Measurements from ENCODE around the gene PARG. TPM values are rescaled to one million over a fixed set of nuclear protein-coding genes. Genes with fewer than 3 reads are reported as not detected.
"Not testable (repeated sequence)": the region's sequence is repeated elsewhere in the genome, so short reads cannot be mapped to it uniquely, and the experiment has no call there.

Gene PARG
- total and polyA plus RNA-seq, 2 donors (not counting 3 experiments of a cell fraction or from before 2014, with no cell fraction given): 6.1 to 27.6 TPM

GRCh38 chr10:49899999-49900398, 41.8 kb downstream of the PARG start:
- H3K27me3 ChIP-seq (ENCODE audit: control insufficient read depth in 2 of 2, insufficient read depth in 2 of 2, low read length in 2 of 2); POLR2A ChIA-PET; H3K9ac ChIP-seq (replicated peaks; ENCODE audit: extremely low read depth, insufficient read depth, low read length); H3K4me2 ChIP-seq (ENCODE audit: insufficient read depth, low read length); H2AFZ ChIP-seq (ENCODE audit: low read depth, low read length); H3K79me2 ChIP-seq (ENCODE audit: control insufficient read depth, insufficient read depth, low read length); H4K20me1 ChIP-seq (replicated peaks; ENCODE audit: control insufficient read depth, extremely low read depth, insufficient read depth, low read length); BruUV-seq (replicated peaks); H3K36me3 ChIP-seq (ENCODE audit: control insufficient read depth in 2 of 2, extremely low read depth in 1 of 2, insufficient read depth in 2 of 2, low read length in 2 of 2); H3K27ac ChIP-seq (ENCODE audit: insufficient read depth, low read depth, low read length); H3K4me1 ChIP-seq (ENCODE audit: control insufficient read depth, extremely low read depth, insufficient read depth, low read length); H3K9me1 ChIP-seq (replicated peaks; ENCODE audit: control insufficient read depth, extremely low read depth, insufficient read depth, low read length); H3K4me3 ChIP-seq (replicated peaks in 1 of 3; ENCODE audit: insufficient read depth in 1 of 3, low read depth in 1 of 3, low read length in 3 of 3); FAIRE-seq; CTCF ChIA-PET; H3K9me3 ChIP-seq (replicated peaks; ENCODE audit: control insufficient read depth, insufficient read depth, low read length); intact Hi-C loops (cut with micrococcal nuclease); DNase-seq (ENCODE audit: low read depth, low spot score); dilution Hi-C loops (cut with MboI; ENCODE audit: extremely low pct_ligation_motif_present, low sequenced_read_pairs): not testable (repeated sequence)

DNA sequence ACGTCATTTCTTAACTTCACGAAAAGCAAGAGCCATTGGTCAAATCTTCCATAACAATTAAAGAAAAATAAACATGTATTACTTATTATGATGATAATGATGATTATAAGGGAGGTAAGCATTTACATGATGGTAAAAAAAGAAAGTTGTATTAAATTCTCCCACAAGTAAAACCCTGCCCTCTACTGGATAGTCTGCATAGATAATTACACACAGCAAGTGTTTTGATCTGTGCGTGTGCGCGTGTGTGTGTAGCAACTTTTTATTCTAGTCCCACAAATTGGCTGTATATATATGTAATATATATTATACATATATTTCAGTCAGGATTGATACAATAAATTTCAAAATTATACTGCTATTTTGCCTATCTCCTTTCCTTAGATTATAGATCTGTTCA, 51.8 kb downstream of the PARG start:
- H4K20me1 ChIP-seq (replicated peaks; ENCODE audit: control insufficient read depth, extremely low read depth, insufficient read depth, low read length); H3K9me1 ChIP-seq (replicated peaks; ENCODE audit: control insufficient read depth, extremely low read depth, insufficient read depth, low read length); H3K79me2 ChIP-seq (ENCODE audit: control insufficient read depth, insufficient read depth, low read length); POLR2A ChIA-PET; H2AFZ ChIP-seq (ENCODE audit: low read depth, low read length); FAIRE-seq; H3K9ac ChIP-seq (replicated peaks; ENCODE audit: extremely low read depth, insufficient read depth, low read length); H3K27me3 ChIP-seq (ENCODE audit: control insufficient read depth in 2 of 2, insufficient read depth in 2 of 2, low read length in 2 of 2); H3K4me3 ChIP-seq (replicated peaks in 1 of 3; ENCODE audit: insufficient read depth in 1 of 3, low read depth in 1 of 3, low read length in 3 of 3); H3K27ac ChIP-seq (ENCODE audit: insufficient read depth, low read depth, low read length); CTCF ChIA-PET; H3K9me3 ChIP-seq (replicated peaks; ENCODE audit: control insufficient read depth, insufficient read depth, low read length); dilution Hi-C loops (cut with MboI; ENCODE audit: extremely low pct_ligation_motif_present, low sequenced_read_pairs); H3K4me1 ChIP-seq (ENCODE audit: control insufficient read depth, extremely low read depth, insufficient read depth, low read length); H3K4me2 ChIP-seq (ENCODE audit: insufficient read depth, low read length); H3K36me3 ChIP-seq (ENCODE audit: control insufficient read depth in 2 of 2, extremely low read depth in 1 of 2, insufficient read depth in 2 of 2, low read length in 2 of 2); BruUV-seq (replicated peaks): not testable (repeated sequence)
- intact Hi-C loops (cut with micrococcal nuclease): loop anchor here (2.0 kb wide), 1 partner anchor 297 kb away; no protein-coding TSS in a partner anchor
- peak; percentile 1 for DNase-seq (ENCODE audit: low read depth, low spot score)

DNA sequence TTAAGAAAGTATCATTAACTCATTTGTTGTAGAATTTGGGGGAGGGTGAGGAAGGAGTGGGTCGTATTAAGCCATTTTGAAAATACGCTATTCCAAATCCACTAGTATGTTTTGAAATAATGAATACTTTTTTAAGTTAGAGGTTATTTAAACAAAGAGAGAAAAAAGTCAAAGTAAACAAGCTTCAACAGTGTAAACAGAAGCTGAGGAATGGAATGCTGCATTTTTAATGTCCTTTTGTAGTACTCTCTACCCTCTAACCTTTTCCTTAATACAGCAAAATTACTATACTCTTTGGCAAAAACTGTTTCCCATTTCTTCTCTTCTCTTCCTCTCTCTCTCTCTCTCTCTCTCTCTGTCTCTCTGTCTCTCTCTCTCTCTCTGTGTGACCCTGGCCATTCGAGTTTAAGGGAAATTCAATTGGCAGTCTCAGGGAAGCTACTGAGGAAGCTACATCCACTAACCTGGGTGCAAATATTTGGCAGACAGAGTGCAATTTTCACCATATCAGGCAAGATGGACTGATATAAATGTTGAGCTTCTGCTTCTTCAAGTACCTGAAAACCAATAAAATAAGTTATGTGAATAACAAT, 57.0 kb downstream of the PARG start:
- DNase-seq (ENCODE audit: low read depth, low spot score); H3K9ac ChIP-seq (replicated peaks; ENCODE audit: extremely low read depth, insufficient read depth, low read length); H3K4me2 ChIP-seq (ENCODE audit: insufficient read depth, low read length); CTCF ChIA-PET; FAIRE-seq; H3K36me3 ChIP-seq (ENCODE audit: control insufficient read depth in 2 of 2, extremely low read depth in 1 of 2, insufficient read depth in 2 of 2, low read length in 2 of 2); H3K27me3 ChIP-seq (ENCODE audit: control insufficient read depth in 2 of 2, insufficient read depth in 2 of 2, low read length in 2 of 2); H3K9me3 ChIP-seq (replicated peaks; ENCODE audit: control insufficient read depth, insufficient read depth, low read length); dilution Hi-C loops (cut with MboI; ENCODE audit: extremely low pct_ligation_motif_present, low sequenced_read_pairs); H4K20me1 ChIP-seq (replicated peaks; ENCODE audit: control insufficient read depth, extremely low read depth, insufficient read depth, low read length); POLR2A ChIA-PET; H3K4me1 ChIP-seq (ENCODE audit: control insufficient read depth, extremely low read depth, insufficient read depth, low read length); H3K4me3 ChIP-seq (replicated peaks in 1 of 3; ENCODE audit: insufficient read depth in 1 of 3, low read depth in 1 of 3, low read length in 3 of 3); intact Hi-C loops (cut with micrococcal nuclease); H3K27ac ChIP-seq (ENCODE audit: insufficient read depth, low read depth, low read length); H3K9me1 ChIP-seq (replicated peaks; ENCODE audit: control insufficient read depth, extremely low read depth, insufficient read depth, low read length); H2AFZ ChIP-seq (ENCODE audit: low read depth, low read length); BruUV-seq (replicated peaks); H3K79me2 ChIP-seq (ENCODE audit: control insufficient read depth, insufficient read depth, low read length): not testable (repeated sequence)

- H3K4me2 ChIP-seq (ENCODE audit: insufficient read depth, low read length); H4K20me1 ChIP-seq (replicated peaks; ENCODE audit: control insufficient read depth, extremely low read depth, insufficient read depth, low read length); H3K9me1 ChIP-seq (replicated peaks; ENCODE audit: control insufficient read depth, extremely low read depth, insufficient read depth, low read length); H3K9ac ChIP-seq (replicated peaks; ENCODE audit: extremely low read depth, insufficient read depth, low read length); H3K27me3 ChIP-seq (ENCODE audit: control insufficient read depth in 2 of 2, insufficient read depth in 2 of 2, low read length in 2 of 2); BruUV-seq (replicated peaks); H3K27ac ChIP-seq (ENCODE audit: insufficient read depth, low read depth, low read length); H3K9me3 ChIP-seq (replicated peaks; ENCODE audit: control insufficient read depth, insufficient read depth, low read length); POLR2A ChIA-PET; H3K4me1 ChIP-seq (ENCODE audit: control insufficient read depth, extremely low read depth, insufficient read depth, low read length); H3K79me2 ChIP-seq (ENCODE audit: control insufficient read depth, insufficient read depth, low read length); CTCF ChIA-PET; dilution Hi-C loops (cut with MboI; ENCODE audit: extremely low pct_ligation_motif_present, low sequenced_read_pairs); H2AFZ ChIP-seq (ENCODE audit: low read depth, low read length); H3K36me3 ChIP-seq (ENCODE audit: control insufficient read depth in 2 of 2, extremely low read depth in 1 of 2, insufficient read depth in 2 of 2, low read length in 2 of 2); DNase-seq (ENCODE audit: low read depth, low spot score); H3K4me3 ChIP-seq (replicated peaks in 1 of 3; ENCODE audit: insufficient read depth in 1 of 3, low read depth in 1 of 3, low read length in 3 of 3); FAIRE-seq; intact Hi-C loops (cut with micrococcal nuclease): not testable (repeated sequence)
These were observed 58.0 kb downstream of the PARG start for GRCh38 chr10:49883852-49884251.

All from endothelial cell of umbilical vein (primary cell).